ENCODE measurements around the gene SH3PXD2A.
"Not testable (repeated sequence)": the region's sequence is repeated elsewhere in the genome, so short reads cannot be mapped to it uniquely, and the experiment has no call there.

The SH3PXD2A gene

DNA sequence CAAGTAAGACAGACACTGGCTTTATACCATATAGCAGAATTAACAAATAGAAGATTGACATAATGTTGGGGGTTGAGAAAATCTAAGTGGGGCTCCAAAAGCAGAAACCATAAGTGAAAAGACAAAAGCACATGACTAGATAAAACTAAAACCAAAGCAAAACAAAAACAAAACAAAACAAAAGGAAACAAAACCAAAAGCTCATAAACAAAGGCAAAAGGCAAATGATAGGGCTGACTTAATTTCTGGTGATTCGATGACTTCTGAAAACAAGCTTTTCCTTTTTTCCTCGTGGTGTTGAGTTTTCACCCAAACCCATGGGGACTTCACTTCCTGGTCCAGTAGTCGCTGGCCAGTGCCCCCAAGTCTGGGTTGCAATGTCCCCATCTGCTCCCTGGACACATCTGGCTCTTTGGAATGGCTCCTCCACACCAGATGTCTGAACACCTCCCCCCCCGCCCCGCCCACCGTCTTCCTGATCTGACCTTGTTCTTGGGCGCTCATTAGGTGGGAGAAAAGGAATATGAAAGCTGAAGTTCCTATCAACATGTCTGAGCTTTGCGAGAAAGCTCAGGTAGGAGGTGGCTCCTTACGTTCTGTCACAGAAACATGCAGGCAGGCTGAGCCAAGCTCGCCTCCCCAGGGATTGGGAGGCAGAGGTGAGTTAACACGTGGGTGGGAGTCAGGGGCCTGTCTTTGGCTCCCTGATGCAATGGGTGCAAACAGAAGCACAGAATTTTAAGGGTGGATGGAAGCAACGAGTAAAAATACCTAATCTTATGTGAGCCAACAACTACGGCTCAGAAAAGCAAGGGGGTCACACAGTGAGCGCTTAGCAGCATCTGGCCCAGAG lies 240.8 kb downstream of the SH3PXD2A start:
- DNase-seq = no peak

DNA sequence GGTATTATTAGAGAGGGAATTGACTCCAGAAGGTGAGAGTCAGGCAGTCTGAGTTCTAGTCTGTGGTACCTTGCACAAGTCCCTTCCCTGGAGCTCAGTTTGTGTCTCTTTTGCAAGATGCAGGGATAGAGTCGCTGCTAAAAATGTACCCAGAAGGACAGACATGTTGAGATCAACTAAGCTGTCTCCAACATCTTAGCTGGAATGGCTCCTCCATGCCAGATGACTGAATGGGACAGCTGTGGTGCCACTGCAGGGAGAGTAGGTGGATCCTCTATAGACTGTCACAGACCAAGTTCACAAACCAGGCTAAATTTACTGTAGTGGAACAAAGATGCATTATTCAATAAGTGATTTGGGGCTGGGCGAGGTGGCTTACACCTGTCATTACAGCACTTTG lies 241.8 kb downstream of the SH3PXD2A start:
- no peak for DNase-seq

DNA sequence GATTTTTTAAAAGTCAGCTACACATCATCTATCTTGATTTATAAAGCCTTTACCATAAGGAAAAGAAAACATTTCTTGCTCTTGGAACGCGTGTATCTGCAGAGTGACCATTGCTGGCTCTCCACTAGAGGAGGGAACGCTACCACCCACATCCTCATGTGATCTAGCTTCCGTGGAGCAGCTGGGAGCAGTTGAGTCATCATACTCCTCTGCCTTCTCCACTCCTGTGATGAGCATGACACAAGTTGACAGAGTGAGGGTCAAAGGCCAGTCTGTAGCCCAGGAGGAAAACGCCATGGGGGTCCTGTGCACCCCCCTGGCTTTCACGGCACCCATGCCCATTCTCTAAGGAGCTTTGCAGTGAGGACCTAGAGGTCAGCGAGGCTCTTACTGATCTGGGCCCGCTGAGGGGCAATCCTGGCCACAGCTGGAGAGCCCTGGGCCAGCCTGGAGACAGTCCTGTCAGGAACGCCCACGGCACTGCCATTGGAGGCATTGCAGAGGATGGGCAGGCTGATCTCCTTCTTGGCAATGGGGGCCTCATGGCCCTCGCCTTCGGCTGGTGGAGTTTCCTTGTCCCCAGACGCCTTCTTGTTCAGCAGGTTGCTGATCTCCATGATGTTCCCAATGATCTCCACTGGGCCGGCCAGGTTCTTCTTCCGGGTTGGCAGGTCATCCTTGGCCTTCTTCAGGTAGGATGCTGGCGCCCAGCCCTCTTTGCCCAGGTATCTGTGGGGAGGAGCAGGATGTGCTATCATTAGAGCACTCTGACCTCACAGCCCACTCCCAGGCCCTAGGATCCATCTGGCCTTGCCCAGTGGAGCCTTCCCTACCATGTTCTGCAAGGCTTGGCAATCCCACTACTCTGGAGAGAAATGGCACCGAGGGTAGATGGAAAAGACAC lies 242.7 kb downstream of the SH3PXD2A start:
- no peak for DNase-seq

DNA sequence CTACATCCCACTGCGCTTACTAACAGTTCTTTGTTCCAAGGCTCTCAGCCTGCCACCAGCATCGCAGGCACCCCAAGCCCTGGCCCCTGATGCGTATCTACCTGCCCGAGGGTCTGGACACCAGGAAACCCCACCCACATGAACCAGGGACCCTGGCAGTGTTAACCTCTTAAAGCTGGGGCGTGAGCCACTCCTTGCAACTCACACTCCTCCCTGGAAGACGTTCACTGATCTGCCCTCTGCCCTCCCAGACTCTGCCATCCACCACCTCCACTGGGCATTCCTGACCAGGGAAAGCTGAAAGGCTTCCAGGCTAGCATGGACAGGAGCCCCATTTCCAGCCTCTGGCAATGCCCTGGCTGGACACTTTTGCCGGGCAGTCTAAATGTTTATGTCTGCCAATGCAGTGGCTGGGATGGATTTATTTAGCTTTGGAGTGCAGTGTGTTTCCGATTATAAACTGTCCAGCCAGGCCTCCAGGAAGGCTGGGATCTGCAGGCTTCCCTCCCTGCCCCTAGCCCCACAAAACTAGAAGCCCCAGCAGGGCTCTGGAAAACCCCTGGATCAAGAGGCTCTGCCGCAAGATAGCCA lies 244.4 kb downstream of the SH3PXD2A start:
- no peak for DNase-seq

DNA sequence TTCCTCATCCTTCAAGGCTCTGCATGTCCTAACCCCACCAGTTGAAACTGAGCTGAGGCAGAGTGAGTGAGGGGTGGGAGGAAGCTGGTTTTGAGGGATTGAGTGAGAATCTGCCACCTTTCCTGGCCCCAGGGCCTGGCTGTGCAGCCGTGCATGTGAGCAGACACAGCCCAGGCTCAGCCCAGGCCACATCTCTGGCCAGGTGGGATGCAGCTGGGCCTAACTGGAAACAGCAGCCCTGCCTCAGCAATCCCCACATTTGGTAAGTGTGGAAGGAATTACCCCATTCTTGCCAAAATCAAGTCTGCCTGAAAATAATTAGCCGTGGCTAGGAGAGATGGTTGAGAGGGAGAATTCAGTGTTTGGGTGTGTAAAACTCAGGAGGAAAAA lies 245.3 kb downstream of the SH3PXD2A start:
- no peak for DNase-seq

DNA sequence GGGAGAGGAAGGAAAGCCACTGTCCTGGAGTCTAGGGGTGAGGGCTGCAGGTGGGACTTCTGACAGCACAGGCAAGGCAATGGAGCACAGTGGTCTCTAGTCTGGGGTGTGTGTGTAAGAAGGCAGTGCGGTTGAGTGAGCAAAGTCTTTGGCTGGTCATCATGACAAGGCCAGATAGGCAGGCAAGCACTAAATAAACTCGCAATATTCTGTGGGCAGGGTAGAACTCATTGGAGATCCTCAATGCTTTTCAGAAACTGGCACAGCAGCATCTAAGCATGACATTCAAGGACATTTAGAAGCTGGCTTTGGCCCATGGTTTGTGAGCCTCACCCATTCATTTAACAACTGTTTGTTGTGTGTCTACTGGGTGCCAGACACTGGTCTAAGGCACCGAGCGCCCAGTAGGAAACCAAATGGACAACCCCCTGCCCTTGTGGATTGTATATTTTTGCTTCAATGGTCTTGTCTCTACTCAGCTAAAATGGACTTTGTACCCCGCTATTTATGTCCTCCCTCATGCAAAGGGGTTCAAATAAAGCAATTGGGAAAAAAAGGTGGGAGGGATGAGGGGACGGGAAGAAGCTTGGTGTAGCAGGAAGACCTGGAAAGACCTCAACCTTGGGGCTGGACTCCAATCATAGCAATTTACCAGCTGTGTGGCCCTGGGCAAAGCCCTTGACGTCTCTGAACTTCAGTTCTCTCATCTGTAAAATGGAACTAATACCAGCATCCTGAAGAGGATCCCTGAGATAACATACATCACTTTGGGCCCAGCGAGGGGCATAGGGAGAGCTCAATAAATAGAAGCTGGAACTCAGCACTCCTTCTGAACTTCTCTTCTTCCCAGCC lies 245.9 kb downstream of the SH3PXD2A start:
- no peak for DNase-seq

DNA sequence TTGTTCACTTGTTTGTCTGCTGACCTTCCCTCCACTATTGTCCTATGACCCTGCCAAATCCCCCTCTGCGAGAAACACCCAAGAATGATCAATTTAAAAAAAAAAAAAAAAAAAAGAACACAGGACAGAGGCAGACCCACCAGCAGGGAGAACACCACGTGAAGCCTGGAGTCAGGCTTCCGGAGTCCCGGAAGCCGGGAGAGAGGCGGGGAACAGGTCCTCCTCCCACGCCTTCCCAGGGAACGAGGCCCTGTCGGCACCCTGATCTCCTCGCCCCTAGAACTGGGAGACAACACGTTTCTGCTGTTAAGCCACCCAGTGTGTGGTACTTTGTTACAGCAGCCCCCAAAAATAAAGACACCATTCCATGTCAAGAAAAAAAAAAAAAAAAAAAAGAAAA lies 247.3 kb downstream of the SH3PXD2A start:
- DNase-seq = not testable (repeated sequence)

DNA sequence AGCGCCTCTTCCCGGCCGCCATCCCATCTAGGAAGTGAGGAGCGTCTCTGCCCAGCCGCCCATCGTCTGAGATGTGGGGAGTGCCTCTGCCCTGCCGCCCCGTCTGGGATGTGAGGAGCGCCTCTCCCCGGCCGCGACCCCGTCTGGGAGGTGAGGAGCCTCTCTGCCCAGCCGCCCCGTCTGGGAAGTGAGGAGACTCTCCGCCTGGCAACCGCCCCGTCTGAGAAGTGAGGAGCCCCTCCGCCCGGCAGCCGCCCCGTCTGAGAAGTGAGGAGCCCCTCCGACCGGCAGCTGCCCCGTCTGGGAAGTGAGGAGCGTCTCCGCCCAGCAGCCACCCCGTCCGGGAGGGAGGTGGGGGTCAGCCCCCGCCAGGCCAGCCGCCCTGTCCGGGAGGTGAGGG lies 248.3 kb downstream of the SH3PXD2A start:
- DNase-seq = not testable (repeated sequence)

DNA sequence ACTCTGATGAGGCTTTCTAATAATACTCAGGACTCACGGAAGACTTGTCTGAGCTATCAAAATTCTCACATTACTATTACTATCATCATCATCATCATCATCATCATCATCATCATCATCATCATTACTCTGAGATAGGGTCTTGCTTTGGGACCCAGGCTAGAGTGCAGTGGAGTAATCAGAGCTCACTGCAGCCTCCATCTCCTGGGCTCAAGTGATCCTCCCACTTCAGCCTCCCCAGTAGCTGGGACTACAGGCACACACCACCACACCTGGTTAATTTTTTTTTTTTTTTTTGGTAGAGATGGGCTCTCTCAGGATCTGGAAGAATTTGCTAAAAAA lies 249.3 kb downstream of the SH3PXD2A start:
- not testable (repeated sequence) for DNase-seq

DNA sequence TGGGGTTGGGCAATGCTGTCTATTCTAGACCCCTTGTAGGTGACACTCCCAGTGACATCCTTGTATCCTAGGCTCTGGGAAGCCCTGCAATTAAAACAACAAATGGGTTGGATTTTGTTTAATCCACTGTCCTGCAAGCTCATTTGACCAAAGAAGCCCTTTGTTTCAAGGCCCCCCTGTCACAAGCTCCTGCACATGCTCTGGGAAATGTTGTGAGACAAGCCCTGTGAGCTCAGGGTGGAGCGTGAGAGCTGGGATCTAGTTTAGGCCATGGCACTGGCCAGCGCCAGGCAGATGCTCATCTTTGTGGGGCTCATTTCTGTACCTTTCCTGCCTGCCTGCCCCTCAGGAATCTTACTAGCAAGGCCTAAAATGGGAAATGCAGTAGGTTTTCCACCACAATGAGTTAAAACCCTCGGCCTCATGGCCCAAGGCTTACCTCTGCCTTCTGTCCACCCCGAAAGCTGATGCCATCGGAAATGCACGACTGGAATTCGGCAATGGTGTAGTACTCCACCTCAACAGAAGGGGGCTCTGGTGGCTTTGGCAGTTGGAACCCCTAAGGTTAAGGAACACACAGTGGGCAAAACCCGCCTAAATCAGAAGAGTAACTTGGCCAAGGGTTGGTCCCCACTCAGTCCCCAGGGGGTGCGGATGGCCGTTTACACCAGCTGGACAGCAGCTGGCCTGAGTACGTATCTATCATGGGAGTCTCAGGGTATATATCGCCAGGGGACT lies 249.8 kb downstream of the SH3PXD2A start:
- DNase-seq = peak; percentile 50

DNA sequence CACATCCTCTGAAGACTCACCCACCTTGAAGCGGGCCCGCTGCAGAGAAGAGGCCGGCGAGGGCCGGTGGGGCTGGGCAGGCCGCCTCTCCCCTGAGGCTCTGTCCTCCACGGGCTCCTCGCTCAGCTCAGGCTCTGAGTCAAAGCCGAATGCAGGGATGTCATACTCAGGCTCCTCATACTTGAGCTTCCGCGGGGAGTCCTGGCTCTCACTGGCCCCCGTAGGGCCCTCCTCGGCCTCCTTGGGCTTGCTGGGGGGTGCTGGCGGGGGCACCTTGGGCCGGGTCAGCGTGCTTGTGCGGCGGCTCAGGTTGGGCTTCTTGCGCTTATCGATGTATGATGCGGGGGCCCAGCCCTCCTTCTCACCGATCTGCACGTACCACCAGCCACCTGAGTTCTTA lies 252.0 kb downstream of the SH3PXD2A start:
- DNase-seq = no peak

DNA sequence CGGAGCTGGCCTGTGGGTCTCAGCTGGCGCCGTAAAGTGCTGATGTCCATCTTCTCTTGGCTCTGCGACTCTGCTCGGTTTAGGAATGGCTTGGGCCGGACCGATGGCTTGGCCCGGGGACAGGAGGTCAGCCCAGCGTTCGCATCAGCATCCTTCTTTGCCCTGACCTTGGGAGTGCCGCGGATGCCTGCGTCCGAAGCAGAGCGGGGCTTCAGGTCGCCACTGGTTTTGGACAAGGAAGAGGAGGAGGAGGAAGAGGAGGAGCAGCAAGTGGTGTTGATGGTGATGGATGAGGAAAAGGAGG lies 252.6 kb downstream of the SH3PXD2A start:
- DNase-seq = no peak

DNA sequence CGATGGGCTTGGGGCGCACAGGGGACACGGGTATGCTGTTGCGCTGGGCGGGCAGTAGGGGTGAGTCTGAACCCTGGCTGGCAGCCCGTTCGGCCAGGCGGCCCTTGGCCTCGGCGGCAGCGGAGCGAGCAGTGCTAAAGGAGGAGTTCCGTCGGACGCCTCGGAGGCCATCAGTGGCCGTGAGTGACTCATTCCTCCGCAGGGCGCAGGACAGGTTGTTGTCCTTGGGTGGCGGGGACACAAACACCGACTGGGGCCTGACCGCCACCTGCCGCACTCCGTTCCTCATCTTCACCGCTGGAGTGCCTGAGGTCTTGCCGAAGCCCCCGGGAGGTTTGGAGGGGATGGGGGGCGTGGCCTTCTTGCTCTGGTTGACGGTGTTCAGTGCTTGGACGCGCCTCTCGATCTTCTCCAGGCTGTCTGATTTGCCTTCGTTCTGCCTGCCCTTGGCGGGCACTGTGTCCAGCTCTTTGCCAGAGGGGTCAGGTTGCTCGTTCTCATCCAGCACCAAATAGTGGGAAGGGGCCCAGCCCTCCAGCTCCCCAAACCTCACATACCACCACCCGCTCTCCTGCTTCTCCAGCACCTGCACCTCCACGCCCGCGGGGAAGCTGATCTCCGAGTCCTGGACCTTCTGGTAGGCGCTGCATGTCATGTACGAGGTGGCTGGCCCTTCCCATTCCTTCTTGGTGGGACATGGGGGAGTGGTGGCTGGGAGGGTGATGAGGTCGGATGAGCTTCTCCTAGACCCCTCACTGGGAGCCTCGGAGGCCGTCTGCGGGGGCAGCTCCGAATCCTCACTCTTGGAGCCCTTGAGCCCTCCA lies 253.1 kb downstream of the SH3PXD2A start:
- no peak for DNase-seq

DNA sequence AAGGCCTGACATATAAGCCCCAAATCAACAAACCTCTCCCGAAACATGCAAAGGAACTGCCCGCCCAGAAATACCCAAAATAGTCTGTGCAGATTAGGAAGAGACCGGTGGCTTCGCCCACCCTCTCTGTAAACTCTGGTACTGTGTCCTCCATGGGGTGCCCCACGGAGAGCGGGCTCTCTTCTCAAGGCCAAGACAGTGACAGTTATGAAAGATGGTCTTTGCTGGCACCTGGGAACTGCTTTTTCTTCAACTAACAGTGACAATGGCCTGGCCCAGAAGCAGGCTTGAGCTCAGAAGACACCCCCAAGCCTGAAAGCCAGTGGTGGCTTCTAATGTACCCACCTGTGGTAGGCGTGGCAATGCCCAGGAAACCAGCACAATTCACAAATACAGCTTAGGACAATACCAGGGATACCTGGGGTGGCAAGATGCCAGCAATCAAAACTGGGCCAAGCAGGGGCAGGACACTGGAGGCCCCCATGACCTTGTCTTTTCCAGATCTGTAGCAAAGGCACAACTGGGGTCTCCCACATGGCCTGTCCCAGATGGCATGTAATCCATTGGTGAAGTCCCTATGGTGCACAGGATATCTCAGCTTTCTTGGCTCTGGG lies 254.3 kb downstream of the SH3PXD2A start:
- no peak for DNase-seq

DNA sequence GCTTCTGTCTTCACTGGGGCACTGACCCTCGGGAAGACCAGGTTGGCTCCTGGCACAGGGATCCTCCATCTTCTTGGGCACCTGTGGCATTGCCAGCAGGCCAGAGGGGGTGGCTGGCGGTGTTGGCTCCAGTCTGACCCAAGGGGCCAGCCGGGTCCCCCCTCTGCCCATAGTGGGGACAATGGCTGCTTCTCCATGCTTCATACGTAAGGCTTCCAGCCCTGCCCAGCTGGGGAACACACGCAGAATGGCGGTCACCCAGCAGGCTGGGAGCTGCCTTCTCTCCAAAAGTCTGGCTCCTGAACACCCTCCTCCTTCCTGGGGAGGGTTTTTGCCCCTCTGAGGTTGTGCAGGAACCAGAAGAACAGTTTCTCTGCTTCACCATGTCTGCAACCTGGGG lies 255.1 kb downstream of the SH3PXD2A start:
- no peak for DNase-seq

DNA sequence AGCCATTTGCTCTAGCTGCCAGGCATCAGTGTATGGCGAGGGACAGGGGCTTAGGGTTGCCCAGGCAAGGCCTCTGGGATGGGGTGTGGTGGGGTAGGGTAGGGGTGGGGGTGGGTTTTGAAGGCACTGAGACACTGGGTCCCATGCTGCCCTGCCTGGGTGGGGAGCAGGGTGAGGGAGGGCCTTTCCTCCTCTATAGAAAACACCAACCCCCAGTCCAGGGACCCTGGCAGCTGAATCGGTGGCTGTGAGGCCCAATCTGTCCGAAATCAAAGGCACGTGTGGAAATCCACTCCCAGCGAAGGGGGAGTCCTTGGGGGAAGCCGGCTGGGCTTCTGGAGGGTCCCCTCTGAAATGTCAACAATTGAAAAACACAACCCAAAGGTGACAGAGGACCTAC lies 255.5 kb downstream of the SH3PXD2A start:
- no peak for DNase-seq

DNA sequence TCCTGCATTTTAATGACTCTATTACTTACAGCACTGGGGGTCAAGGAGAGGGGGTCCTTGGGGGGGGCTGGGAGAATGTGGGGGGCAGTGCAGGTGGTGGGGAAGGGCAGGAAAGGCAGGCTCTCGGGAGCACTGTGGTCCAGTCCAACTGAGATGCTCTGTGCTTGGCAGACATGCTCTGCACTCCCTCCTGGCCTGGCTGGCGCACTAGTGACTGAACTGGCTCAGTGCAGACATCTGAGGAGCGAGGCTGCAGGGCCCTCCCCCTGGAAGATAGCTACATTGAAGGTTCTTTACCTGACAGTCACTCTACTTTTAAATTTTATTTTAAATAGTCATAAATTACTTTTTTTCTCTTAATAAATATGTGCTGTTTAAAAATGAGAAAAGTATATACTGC lies 256.2 kb downstream of the SH3PXD2A start:
- no peak for DNase-seq

DNA sequence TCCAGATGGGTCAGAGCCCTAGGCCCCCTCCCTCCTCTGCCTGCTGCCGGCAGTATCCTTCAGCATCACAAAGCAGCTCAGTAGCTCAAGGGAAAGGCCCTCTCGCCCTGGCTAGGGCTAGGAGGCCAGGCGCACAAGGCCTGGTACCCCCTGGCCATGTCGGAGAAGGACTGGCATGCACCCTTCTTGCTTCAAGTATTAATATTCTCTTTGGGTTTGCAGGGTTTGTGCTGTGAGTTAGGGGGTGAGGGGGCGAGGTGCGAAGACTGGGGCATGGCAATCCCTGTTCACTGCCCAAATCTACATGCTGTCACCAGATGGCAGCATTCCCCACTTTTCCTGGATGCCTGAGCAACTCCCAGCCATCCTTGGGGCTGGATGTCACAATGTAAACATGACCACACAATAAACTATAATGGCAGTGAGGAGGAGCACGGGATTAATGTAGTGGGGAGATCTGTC lies 256.7 kb downstream of the SH3PXD2A start:
- no peak for DNase-seq

DNA sequence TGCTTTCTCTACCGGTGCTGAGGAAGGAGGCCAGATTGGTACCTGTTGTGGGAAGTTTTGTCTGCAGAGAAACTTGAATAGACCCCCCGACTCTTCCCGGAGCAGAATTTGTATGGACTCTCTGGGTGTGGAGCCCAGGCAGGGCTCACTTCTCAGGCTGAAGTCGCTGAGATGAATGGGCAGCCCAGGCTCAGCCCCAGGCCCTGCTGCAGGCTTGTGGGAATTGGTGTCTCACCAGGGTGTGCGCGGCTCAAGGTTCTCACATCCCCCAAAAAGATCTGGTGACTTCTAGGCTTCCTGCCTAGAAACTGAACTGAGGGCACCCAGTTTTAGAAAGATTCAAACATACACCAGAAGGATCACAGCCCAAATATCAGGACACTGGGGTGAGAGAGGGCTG lies 258.4 kb downstream of the SH3PXD2A start:
- DNase-seq = no peak

DNA sequence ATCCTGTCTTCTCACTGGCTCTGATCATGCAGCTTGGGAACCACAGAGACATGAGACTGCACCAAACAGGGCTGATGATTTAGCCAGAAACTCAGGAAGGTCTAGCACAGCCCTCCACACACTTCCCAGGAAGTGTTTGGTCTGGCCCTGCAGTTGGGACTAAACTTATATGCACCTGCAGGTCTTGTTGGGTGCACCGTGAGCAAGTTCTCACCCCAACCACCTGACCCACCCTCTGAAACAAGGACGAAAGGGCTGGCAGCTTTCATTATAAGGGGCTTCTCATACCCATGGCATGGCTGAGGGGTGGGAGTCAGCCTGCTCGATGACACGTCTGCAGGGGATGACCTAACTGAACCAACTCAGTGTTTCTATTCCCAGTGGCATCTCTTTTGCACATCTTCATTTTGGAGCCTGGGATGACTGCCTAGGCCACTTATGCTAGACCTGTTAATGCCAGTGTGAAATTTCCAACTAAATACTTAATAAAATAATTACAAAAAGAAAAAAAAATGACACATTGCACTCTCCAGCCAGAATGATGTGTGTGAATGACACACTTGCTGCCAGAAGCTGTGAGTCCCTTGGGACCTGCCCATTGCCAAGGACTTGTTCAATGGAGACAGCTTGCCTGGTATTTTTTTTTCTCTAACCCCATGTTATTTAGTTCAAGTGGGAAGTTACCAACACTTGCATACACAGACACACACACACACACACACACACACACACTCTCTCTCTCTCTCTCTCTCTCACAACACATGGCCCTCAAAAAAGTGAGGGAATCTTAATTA lies 259.2 kb downstream of the SH3PXD2A start:
- no peak for DNase-seq

Data from CD4-positive, alpha-beta T cell treated with Interleukin-12 subunit alpha and Interleukin-12 subunit beta, for 1 hour (primary cell).